Activated B cell treated with CpG ODN at 0.5 μM for 24 hours (primary cell): ENCODE measurements around the gene KATNIP. TPM values are rescaled to one million over a fixed set of nuclear protein-coding genes. Genes with fewer than 3 reads are reported as not detected.

Source experiments
- ATAC-seq: fragments of 200-7000 bp; cut with Tn5 transposase; one replicate; pipeline ENCODE4 v1.10.0; 2021; ENCODE audit warnings: low read depth, mild to moderate bottlenecking, moderate library complexity
- CTCF ChIA-PET: fragments of 350-600 bp; sonication (Branson Sonifier 250); formaldehyde crosslinking; loops from one replicate; lab custom pipeline; 2021; ENCODE audit warnings: antibody characterized with exemption; lab: Charles Lee
- POLR2A ChIA-PET: fragments of 350-600 bp; sonication (Branson Sonifier 250); formaldehyde crosslinking; loops from one replicate; lab custom pipeline; 2021; ENCODE audit warnings: antibody characterized with exemption; lab: Charles Lee
- DNase-seq: peaks from one replicate; pipeline ENCODE4 v3.0.0; 2022
- H3K27ac Mint-ChIP-seq: one replicate; pipeline ENCODE4 v1.8.0; 2020; ENCODE audit warnings: mixed read lengths
- H3K27me3 Mint-ChIP-seq: one replicate; pipeline ENCODE4 v1.8.0; 2021; ENCODE audit warnings: mixed read lengths
- H3K36me3 Mint-ChIP-seq: one replicate; pipeline ENCODE4 v1.8.0; 2021; ENCODE audit warnings: low read depth, mixed read lengths
- H3K4me1 Mint-ChIP-seq: one replicate; pipeline ENCODE4 v1.8.0; 2021; ENCODE audit warnings: mixed read lengths
- H3K4me3 Mint-ChIP-seq: one replicate; pipeline ENCODE4 v1.8.0; 2020; ENCODE audit warnings: mild to moderate bottlenecking, mixed read lengths
- H3K9me3 Mint-ChIP-seq: one replicate; pipeline ENCODE4 v1.8.0; 2020; ENCODE audit warnings: mixed read lengths
- intact Hi-C: fragments of 100-400 bp; cut with micrococcal nuclease; formaldehyde crosslinking; loops from one replicate; pipeline ENCODE4 v1.15.1; 2024
- total RNA-seq: library from RNA; stranded (reverse); gene quantifications from 2 replicates; pipeline ENCODE4 v1.2.3, GENCODE V29; 2022
- TF ChIP-seq, protein P1 (sequence below): fragments of 200-600 bp; IDR thresholded peaks from one replicate; pipeline ENCODE4 v1.8.0; 2022; ENCODE audit warnings: antibody characterized with exemption, mild to moderate bottlenecking

KATNIP gene
- total RNA-seq, 1 donor from 2014 or later = 40.4 TPM

GRCh38 chr16:27544671-27545070, 5.3 kb upstream of the KATNIP start:
- Mint-ChIP-seq H3K36me3 (peaks cover 63% of the 10 kb centered on the region), H3K4me1 (peaks cover 21% of the 10 kb centered on the region), H3K4me3 (no peak overlapping the region), H3K27ac (no peak overlapping the region), H3K27me3 (no peaks in the 10 kb centered on the region), H3K9me3 (no peaks in the 10 kb centered on the region)
- ChIA-PET POLR2A (no interaction called here), CTCF (no interaction called here)
- DNase-seq (no peak), ATAC-seq (no peak)
- TF ChIP-seq, protein P1, sequence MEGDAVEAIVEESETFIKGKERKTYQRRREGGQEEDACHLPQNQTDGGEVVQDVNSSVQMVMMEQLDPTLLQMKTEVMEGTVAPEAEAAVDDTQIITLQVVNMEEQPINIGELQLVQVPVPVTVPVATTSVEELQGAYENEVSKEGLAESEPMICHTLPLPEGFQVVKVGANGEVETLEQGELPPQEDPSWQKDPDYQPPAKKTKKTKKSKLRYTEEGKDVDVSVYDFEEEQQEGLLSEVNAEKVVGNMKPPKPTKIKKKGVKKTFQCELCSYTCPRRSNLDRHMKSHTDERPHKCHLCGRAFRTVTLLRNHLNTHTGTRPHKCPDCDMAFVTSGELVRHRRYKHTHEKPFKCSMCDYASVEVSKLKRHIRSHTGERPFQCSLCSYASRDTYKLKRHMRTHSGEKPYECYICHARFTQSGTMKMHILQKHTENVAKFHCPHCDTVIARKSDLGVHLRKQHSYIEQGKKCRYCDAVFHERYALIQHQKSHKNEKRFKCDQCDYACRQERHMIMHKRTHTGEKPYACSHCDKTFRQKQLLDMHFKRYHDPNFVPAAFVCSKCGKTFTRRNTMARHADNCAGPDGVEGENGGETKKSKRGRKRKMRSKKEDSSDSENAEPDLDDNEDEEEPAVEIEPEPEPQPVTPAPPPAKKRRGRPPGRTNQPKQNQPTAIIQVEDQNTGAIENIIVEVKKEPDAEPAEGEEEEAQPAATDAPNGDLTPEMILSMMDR = no peak
- intact Hi-C loops = no loop called here

DNA sequence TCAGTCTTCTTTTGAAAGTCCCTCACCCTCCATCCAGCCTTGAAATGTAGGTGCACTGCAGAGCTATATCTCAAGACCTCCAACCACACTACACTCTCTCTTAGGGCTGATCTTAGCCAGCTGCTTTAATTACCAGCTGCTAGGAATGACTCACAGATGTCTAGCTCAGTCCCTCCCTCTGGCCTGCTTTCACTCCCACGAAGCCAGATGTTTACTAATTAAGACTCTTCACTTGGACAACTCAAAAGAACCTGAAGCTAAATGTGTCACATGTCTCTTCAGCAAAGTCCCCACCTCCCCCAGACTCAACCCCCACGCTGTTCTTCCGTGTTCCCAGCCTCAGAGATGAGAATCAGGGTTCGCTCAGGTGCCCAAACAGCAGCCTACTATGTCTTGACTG, 2.8 kb upstream of the KATNIP start:
- ChIA-PET CTCF (no interaction called here), POLR2A (no interaction called here)
- ATAC-seq = no peak
- Mint-ChIP-seq H3K27me3 (no peaks in the 10 kb centered on the region), H3K4me3 (no peak overlapping the region), H3K4me1 (peaks cover 34% of the 10 kb centered on the region), H3K36me3 (peaks cover 45% of the 10 kb centered on the region), H3K9me3 (no peaks in the 10 kb centered on the region), H3K27ac (no peak overlapping the region)
- DNase-seq = no peak
- TF ChIP-seq, protein P1 = no peak
- intact Hi-C loops = no loop called here

DNA sequence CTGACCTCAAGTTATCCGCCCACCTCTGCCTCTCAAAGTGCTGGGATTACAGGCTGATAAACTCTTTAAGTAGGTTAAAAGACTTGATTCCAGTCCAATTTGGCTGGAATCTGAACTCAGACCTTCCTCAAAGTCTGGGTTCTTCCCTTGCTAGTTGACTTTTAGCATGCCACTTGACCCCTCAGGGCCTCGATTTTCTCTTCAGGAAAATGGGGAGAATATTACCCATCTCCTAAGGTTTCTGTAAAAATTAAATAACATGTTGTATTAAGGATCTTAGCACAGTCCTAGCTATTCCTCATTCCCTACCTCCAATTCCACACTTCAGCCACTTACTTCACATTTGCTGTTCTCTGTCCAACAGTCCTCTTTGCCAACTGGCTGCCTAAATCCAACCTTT, 2.1 kb upstream of the KATNIP start:
- ATAC-seq = no peak
- peaks cover 34% of the 10 kb centered on the region for H3K4me1 Mint-ChIP-seq
- TF ChIP-seq, protein P1 = no peak
- DNase-seq = no peak
- H3K4me3 Mint-ChIP-seq = no peak overlapping the region
- POLR2A ChIA-PET = no interaction called here
- H3K9me3 Mint-ChIP-seq = no peaks in the 10 kb centered on the region
- no peaks in the 10 kb centered on the region for H3K27me3 Mint-ChIP-seq
- CTCF ChIA-PET = no interaction called here
- H3K36me3 Mint-ChIP-seq = peaks cover 38% of the 10 kb centered on the region
- intact Hi-C loops = no loop called here
- H3K27ac Mint-ChIP-seq = no peak overlapping the region

GRCh38 chr16:27549464-27549745, 539 bp upstream of the KATNIP start:
- no peaks in the 10 kb centered on the region for H3K27me3 Mint-ChIP-seq
- intact Hi-C loops = no loop called here
- H3K4me1 Mint-ChIP-seq = peaks cover 34% of the 10 kb centered on the region
- H3K9me3 Mint-ChIP-seq = no peaks in the 10 kb centered on the region
- ATAC-seq (peak; percentile 19), DNase-seq (no peak)
- ChIA-PET CTCF (no interaction called here), POLR2A (interaction anchor here (0.5 to 2.1 kb wide), 7 partner anchors 11 to 346 kb away, joined by 3 to 10 read pairs (median 4); partner anchors contain the start of gene KDM8)
- peak overlapping the region; percentile 94 for H3K27ac Mint-ChIP-seq
- H3K36me3 Mint-ChIP-seq = peaks cover 24% of the 10 kb centered on the region
- TF ChIP-seq, protein P1 = no peak
- H3K4me3 Mint-ChIP-seq = peak overlapping the region; percentile 95

DNA sequence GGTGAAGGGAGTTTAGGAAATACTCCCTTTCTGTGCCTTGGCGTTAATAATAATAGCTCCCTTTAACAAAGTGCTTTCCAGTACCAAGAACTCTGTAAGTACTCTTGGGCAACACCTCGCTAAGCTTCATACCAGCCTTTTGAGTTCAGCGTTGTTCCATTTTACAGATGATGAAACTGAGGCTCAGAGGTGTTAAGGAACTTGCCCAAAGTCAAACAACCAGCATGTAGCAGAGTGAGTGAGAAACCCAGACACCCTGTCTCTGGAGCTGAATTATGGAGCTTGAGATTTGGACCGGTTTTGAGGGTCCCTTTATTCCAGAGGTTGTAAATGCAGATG, 607 bp downstream of the KATNIP start:
- H3K27me3 Mint-ChIP-seq = no peaks in the 10 kb centered on the region
- H3K4me3 Mint-ChIP-seq = peak overlapping the region; percentile 95
- ChIA-PET CTCF (no interaction called here), POLR2A (interaction anchor here (1.2 to 2.1 kb wide), 4 partner anchors 10 to 347 kb away, joined by 4 to 10 read pairs (median 6); partner anchors contain the start of gene KDM8)
- peak overlapping the region; percentile 94 for H3K27ac Mint-ChIP-seq
- no peaks in the 10 kb centered on the region for H3K9me3 Mint-ChIP-seq
- ATAC-seq (no peak), DNase-seq (no peak)
- TF ChIP-seq, protein P1 = no peak
- peaks cover 15% of the 10 kb centered on the region for H3K36me3 Mint-ChIP-seq
- H3K4me1 Mint-ChIP-seq = peaks cover 34% of the 10 kb centered on the region
- intact Hi-C loops = loop anchor here (1.0 to 10.0 kb wide), 3 partner anchors 236 to 574 kb away; partner anchors contain the start of genes IL4R and KDM8
